SW 1271 (cell line): ENCODE measurements around the gene GMIP.

Experiments
- DNase-seq, 2 experiments: peaks; one replicate each; lab custom pipeline; 2025; lab: John Stamatoyannopoulos, UW

Gene GMIP

DNA sequence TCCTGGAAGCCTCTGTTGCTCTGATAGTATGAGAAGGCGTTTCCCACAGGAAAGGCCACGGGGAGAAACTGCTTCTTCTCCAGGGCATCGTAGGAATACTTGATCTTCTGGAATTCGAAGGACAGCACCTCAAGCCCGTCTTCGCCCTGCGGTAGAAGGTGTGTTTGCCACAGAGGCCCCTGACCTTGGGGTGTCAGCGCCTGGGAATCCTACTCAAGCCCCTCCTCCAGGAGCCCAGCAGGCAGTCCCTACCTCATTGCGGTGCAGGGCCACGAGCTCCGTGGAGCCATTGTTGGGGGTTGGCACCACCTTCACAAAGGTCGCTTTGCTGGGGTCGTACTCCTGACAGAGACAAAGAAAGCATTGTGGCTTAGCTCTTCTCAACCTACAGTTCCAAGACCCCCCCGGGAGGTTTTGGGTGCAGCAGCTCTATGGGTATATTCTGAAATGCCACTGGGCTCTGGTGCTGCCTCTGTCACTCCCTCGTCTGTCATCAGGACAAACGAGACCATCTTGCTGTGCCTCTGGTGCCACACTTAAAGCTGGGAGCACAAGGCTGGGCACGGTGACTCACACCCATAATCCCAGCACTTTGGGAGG lies 16.3 kb upstream of the GMIP start:
- no peak for DNase-seq

DNA sequence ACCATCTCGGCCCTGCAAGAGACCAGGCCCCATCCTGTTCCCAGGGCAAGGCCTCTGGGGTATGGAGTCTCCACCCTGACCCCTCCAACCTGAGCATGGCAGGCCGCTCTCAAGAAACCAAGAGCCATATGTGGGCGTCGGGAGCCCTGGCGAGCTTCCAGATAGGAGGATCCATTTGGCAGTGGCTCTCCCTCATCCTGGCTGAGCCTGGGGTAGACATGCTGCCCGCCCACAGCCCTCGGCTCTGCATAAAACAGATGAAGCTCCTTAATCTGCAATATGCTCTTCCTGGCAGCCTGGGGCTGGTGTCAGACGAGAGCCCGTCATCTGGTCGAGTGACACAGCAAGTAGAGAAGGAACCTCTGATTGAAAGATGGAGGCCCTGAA lies 13.9 kb upstream of the GMIP start:
- DNase-seq, result no peak

GRCh38 chr19:19656451-19657396 lies 13.3 kb upstream of the GMIP start:
- no peak for DNase-seq

DNA sequence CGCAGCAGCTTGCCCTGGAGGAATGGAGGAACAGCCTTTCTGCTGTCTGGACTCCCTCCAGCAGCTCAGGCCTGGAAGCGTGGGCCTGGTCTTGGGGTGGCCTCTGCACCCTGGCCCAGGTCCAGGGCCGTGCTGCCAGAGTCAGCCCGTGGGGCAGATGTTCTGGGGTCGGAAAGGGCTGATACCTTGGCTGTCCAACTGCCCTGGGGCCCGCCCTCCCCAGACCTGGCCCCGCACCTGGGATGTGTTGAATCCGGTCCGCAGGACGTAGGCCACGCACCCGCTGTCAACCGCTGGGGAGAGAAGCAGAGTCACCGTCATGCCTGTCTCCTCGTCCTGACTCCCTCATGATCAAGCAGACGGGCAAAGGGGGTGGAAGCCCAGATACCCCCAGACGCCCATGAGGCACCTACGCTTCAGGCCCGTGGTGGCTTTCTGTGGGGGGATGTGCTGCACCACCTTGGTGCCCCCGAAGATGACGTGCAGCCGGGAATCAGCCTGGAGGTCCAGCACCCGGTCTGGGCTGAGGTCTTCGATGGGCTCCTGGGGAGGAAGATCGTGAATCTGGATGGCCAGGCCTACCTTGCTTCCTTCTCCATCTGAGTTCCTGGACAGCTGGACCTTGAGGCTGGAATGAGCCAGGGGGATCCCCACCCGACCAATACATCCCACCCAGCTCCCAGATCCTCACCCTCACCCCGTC lies 12.3 kb upstream of the GMIP start:
- DNase-seq, result no peak

DNA sequence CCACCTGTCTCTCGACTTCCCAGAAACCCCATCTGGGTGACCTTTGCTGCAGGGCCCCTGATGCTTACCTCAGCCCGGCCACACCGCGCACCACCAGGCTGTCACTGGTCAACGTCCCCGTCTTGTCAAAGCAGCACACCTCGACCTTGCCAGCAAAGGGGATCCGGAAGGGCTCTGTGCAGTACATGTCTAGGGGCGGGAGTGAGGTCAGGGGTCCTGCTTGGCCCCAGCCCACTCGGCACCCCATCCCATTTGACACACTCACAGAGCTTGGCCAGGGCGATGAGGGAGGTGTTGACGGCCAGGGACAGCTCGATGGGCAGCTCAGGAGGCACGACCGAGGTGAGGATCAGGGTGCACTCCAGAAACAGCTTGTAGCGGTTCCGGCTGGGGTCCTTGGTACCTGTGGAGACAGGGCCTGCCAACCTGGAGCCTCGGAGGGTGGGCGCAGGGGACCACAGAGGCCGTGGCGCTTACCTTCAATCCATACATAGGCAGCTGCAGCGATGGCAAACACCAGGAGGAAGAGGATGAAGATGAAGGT lies 11.7 kb upstream of the GMIP start:
- no peak for DNase-seq

- DNase-seq, result no peak
Observed at GRCh38 chr19:19654441-19654840, 11.0 kb upstream of the GMIP start.

DNA sequence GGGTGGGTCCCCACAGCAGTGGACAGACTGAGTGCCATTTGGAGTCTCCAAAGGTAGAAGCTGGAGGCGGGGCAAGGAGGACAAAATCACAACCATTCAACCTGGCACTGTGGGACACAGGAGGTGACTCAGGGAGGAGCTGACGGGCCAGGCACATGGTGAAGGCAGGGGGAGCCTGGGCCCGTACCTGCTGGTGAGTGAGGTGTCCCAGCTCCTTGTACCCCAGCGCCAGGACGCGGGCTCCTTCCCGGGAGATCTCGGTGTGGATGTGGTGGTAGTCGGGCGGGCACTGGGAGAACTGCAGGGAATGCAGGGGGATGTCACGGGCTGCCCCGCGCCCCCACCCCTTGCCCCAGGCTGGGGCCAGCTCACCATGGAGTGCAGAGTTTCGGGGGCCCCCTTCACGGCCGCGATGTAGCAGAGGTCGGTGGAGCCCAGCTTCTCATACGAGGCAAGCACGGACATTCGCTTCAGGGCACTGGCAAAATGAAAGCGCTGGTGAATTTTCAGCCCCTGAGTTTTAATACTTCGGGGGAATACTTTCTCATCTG lies 10.2 kb upstream of the GMIP start:
- no peak for DNase-seq

- no peak for DNase-seq
Observed at GRCh38 chr19:19652482-19653295, 9.2 kb upstream of the GMIP start.

DNA sequence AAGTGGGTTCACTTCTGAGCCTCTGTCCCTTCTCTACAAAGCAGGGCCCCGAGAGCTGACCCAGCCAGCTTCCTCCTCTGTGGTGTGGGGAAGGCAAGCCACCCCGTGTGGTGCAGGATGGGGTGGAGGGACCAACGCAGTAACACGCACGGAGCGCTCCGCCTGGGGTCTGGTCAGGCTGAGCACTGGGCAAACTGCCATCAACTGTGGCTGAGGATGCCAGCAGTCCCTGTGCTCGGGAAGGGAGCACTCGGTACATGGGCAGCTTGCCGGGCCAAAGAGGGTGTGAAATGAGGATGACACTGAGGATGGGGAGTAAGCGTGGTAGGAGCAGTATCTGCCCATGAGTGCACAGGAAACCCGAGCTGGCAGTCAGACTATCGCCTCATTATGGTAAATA lies 7.6 kb upstream of the GMIP start:
- no peak for DNase-seq

DNA sequence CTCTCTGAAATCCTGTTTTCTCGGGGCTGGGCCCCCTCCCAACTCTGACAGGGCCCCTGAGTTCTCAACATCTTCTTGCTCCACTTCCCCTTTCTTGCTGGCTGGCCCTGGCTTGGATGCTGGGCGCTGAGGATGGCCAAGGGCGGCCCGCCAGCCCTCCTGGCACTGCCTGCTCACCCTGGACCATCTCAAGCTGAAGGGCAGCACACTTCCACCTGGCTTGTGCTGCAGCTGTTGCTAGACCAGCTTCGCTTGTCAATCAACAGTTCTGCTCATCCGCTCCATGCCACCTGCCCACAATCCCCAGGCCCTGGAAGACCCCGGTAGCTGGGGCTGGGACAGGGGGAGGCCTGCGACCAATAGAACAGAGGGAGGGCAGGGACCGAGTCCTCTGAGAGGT lies 6.9 kb upstream of the GMIP start:
- no peak for DNase-seq

- DNase-seq, result no peak
Observed at GRCh38 chr19:19649580-19649995, 6.1 kb upstream of the GMIP start.

DNA sequence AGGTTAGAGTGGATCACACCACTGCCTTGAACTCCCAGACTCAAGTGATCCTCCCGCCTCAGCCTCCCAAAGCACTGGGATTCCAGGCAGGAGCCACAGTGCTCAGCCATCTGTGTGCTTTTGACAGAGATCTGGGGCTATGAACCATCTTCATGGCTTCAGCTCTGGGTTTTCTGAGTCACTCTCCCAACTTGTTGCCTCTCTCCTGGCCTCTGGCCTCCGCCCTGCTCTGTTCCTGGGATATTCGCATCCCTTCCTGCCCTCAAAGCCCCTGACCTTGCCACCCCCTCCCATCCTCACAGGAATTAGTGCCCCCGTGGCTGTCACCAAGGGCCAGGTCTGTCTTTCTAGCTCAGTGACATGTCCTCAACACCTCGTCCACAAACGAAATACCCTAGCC lies 5.7 kb upstream of the GMIP start:
- DNase-seq, result no peak

DNA sequence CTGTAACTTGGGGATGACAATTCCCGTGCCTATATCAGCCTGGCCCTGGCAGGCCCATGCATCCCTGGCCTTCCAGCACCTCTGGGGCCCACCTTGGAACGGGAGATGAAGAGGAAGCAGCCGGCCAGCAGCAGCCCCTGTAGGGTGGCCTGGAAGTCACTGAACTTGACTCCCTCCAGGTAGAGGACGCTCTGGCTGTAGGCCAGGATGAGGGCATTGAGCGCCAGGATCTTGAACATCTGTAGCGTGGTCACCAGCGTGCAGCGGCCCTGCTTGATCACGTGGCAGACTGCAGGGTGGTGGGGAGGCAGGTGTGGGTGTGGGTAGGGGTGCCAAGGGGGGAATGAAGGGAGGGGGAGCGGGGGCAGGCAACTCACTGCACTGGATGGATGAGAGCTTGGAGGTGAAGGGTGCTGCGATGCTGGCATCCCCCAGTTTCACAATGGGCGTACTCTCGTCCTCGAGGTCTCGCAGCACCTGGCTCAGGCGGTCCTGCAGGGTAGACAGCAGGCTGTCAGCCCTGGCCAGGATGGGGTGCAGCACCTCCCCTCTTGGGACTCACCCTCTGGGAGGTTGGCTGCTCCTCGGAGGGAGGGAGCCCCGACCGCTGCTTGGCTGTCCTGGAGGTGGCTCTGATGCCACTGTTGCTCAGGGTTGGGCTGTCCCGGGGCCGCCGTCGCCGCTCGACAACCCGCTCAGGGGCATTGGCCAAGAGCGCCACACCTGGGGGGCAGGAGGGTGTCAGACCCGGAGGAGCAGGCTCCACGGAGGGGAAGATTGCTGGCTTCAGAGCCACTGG lies 3.8 kb upstream of the GMIP start:
- no peak for DNase-seq

GRCh38 chr19:19645233-19645870 lies 1.9 kb upstream of the GMIP start:
- DNase-seq, result no peak

DNA sequence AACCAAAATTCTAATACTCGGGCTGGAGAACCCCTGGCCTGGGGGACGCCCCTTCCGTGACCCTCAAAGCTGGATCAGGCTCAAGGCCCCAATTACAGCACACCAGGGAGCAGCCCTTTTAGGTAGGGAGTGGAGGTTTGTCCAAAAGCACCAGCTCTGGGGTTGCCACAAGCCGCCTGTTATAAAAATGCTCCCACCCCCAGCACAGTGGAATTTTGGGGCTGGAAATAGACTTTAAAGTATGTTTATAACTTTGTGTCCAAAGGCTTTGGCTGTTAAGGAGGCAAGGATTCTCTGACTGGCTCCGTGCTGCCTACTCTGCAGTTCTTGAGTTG lies 564 bp upstream of the GMIP start:
- DNase-seq, result no peak

GRCh38 chr19:19642506-19643157 lies 825 bp downstream of the GMIP start:
- peak in 1 of 2 experiments; percentile 35 for DNase-seq

DNA sequence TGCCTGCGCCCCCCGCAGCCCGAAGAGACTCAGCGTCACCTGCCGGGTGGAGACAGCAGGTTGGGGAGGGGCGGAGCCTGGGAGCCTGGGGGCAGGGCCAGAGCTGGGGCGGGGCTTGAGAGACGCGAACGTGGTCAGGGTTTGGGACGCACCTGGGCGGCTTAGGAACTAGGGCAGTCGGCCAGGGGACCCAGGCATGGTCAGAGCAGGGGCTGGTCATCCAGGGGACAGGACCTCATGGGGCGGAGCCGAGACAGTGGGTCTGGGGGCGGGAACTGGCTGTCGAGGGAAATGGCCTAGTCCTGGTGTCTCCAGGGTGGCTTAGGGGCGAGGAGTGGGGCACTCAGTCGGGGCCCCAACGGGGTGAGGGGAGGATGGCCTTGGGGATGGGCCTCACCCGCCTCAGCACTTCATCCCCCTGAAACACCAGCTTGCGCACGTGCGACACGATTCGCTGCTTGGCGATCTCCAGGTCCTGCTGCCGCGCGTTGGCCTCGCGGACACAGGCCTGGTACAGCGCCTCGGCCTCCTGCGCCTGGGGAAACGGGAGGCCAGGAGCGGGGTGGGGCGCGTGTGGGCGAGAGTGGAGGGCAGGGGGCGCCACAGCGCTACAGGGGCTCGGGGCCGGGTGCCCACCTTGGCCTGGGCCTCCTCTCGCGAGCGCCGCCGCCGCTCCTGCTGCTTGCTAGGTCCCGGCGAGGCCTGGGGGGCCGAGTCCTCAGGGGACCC lies 5.8 kb downstream of the GMIP start:
- no peak for DNase-seq

GRCh38 chr19:19637186-19637522 lies 6.3 kb downstream of the GMIP start:
- no peak for DNase-seq

DNA sequence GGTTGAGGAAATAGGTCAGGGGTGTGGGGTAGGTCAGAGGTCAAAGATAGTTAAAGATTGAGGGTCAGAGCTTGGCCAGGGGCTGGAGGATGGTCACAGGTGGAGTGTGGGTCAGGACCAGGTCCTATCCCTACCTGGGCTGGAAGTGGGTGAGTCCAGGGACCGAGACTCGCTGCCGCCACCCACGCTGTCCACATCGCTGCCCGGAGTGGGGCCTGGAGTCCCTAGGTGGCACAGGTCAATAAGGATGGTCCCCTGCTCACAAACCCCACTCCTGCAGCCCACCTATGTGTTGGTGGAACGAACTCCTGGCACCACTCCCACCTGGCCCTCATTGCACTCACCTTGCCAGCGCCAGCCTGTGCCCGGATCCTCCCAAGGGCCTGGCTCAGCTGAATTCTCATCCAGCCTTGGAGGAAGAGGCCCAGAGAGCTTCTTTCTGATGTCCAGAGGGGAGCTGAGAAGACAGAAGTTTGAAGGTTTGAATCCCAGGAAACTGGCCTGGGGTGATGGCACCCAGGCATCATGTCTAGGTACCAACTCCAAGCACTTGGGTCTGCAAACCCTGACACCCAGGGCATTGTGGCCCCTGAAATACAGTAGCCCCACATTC lies 6.8 kb downstream of the GMIP start:
- DNase-seq, result no peak
